ENCODE data around the gene TRMT61A.

TRMT61A gene

DNA sequence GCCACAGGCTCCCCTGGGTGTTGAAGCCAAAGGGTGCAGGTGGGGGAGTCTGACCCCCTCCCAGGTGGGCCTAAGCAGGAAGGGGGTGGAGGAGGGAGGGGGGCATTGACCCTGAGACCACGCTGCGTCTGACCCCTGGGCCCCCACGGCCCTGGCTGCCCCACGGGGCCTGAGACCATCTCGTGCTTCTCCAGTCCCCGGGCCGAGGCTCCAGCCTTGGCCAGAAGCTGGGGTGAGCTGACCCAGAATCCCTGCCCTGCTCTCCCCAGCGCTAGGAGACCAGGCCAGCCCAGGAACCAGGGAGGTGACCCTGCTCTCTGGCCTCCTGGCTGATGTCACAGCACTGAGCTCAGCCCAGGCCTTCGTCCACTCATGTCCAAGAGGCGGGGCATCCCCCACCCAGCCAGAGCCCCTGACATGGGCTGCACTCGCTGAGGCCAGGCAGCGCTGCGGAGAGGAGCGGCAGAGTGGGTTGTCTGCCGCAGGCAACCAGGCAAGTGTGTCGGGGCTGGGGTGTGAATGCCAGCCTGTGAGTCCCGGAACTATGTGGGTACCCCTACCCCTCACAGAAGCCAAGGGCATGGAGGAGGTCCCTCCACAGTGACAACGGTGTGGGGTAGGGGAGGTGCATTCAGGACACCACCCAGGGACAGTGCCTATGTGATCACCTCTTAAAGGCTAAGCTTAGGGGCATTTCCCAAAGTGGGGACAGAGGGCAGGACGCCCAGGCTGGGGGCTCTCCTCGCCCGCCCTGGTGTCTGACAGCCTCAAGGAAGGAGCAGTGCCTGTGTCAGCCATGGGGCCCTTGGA, 6.3 kb downstream of the TRMT61A start:
- no peak for DNase-seq (ENCODE audit: low spot score)

DNA sequence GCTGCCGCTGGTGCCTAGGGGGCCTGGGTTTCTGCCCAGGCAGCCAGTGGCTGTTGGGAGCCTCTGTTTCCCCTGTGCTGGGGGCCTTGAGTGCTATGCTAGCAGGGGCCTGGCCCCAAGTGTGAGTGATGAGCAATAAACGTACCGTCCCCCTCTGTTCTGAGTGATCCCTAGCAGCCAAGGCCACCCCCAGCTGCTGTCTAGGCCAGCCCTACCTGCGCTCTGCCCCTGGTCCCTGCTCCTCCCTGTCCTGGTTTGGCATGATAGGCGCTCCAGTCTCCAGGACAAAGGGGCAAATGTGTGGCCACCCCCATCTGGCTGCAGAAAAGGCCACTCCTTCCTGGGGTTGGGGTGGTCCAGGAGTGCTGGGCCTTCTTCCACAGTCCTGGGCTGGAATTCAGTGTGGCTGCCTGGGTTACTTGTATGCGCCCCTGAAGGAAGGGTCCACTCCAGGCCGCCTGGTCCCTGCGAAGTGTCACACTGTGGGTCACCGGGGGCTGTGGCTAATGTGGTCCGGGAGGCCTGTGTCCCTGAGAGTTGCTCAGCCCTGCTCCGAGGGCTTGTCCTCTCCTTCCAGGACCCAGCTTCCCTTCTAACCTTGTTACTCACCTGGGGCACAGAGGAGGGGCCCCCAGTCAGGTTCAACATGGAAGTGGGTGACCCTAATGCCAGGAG, 7.0 kb downstream of the TRMT61A start:
- no peak for DNase-seq (ENCODE audit: low spot score)

DNA sequence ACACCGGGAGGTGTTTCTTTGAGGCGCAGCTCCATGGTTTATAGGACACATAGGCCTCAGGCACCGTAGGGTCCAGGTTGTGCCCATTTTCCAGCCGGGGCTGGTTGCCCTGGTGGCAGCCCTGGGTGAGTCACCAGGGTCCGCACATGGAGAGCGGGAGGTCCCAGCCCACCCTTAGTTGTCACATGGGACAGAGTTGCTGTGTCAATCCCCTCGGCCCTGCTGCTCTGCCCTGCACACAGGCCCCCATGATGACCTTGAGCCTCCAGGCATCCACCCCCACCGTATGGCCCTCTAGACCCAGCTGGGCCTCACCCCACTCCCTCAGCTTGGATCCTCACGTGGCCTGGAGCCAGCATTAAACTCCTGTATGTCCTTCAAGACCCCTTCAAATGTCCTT, 7.7 kb downstream of the TRMT61A start:
- no peak for DNase-seq (ENCODE audit: low spot score)

DNA sequence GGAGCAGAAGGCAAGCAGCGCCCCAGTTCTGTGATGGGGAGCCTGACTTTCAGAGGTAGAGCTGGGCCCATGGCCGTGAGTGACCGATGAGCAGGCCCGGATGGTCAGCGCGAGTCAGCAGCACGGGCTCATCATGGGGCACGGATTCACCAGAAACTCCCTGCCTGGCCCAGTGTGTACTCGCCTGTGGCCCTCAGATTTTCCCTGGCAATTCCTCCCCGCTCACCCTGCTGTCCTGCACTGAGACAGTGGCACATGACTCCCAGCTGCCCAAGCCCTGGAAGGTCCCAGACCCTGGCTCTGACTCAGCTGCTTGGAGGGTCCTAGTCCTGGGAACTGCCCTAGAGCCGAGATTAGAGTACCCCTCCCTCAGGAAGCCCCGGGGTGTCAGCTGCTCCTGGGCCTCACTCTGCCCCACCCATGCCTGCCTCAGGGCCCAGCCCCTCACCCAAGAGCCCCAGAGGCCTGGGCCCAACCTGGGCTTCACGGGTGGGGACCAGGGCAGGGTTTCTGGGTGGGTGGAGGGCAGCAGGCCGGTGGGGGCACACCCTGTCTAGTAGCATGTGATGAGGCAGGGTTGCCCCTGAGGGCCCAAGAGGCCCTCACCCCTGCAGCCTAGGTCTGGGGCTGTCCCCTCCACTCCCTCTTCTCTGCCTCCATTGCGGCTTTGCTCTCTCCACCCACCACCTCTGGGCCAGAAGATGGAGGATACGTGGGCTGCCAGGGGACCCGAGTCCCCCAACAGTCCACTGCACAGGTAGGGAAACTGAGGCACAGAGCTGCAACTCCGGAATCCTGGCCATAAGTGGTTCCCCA, 8.4 kb downstream of the TRMT61A start:
- DNase-seq (ENCODE audit: low spot score): no peak

DNA sequence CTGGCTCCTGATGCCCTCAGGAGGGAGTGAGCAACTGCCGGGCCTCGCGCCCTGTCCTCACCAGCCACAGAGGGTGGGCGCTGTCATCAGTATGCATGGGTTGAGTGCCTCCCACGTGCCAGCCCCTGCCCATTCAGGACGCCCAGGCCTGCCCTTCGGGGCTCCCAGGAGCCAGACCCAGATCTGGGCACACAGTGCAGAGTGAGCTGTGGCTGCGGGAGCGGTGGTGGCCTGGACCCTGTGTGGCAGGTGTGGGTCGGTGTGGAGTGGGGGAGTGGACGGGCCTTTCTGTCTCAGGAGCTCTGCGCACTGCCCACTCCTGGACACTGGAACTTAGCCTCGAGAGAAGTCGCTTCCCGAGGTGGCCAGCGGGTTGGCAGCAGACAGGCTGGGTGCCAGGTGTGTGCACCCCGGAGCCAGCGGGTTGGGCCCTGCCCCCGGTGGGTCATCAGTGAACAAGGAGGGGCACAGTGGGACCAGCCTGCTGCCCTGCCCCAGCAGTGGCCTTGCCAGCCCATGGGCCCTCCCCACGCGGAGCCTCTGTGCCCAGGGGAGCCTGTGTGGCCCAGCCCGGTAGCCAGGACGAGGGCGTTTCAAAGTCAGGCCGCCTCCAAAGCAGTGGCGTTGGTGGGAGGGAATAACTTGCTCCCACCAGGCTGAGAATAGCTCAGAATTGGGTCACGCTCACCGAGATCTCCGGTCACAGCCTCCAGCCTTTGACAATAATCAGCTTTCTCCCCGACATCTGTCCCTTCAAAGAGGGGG, 9.5 kb downstream of the TRMT61A start:
- no peak for DNase-seq (ENCODE audit: low spot score)

GRCh38 chr14:103539056-103539825, 10.2 kb downstream of the TRMT61A start:
- no peak for DNase-seq (ENCODE audit: low spot score)

DNA sequence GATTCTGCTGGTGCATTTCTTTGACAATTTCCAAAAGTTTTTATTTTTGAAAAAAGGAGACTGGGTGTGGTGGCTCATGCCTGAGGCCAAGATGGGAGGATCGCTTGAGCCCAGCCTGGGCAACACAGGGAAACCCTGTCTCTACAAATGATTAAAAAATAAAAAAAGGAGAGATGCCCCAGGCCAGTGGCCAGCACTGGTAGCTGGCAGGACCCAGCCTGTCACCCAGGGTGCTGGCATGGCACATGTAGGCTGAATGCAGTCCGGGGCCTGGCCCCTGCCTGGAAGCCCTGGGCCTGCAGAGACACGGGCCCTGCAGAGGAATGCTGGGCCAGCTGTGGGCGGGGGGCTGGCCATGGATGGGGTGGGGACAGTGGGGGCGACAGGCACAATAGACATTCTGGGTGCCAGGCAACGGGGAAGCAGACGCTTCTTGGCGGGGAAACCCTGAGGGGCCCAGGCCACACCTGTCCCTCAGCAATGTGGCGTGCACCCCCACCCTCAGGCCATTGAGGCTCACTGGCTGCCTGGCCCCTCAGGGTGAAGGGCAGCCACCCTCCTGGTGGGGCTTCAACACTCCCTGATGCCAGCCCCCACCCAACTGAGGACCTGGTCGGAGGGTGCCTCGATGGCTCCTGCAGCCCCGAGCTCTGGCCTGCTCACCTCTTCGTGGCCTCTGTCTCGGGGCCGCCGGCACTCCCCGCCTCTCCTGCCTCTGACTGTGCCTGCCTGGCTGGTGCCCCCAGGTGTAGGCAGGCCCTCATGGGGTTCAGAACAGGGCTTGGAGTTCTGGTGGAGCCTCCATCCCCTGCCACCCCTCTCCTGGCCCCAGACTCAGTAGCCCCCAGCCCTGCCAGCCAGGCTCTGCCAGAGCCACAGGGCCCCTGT, 12.1 kb downstream of the TRMT61A start:
- no peak for DNase-seq (ENCODE audit: low spot score)

DNA sequence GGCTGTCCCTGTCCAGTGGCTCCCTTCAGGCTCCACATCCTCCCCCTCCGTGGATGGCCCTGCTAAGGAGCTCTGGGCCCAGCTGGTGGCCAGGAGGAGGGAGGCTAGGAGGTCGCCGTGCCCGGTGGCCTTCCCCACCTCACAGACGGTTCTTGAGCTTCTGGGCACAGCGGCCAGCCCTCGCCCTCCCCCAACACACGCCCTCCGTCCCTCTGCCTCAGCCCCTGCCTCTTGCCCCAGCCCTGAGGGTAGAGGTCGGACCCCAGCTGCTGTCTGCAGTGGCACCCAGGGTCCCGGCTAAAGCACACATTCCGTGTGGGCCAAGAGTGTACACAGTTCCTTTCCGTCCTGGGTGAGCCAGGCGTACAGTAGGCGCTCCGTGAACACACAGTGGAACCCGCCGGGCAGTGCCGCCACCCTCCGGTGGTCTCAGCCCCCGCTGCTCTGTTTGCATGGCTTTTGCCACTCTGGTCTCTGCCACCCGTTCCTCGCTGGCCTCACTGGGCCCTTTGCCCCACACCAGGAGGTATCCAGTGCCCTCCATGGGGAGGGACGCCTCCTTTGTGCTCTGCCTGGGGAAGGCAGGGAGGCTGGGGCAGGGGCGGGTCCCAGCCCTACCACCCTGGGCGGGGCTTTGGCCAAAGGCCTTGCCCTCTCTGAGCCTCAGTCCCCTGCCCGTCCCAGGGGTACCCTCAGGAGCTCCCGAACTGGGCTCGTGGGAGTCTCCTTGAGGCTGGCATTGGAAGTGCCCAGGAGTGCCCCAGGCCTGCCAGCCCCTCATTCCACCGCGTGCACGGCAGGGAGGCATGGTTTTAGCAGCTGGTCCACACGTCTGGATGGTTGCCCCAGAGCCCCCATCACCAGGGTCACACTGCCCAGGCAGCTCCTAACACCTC, 13.0 kb downstream of the TRMT61A start:
- no peak for DNase-seq (ENCODE audit: low spot score)

- peak; percentile 97 for DNase-seq (ENCODE audit: low spot score)
Observed at GRCh38 chr14:103542605-103543088, 13.7 kb downstream of the TRMT61A start.

GRCh38 chr14:103543140-103543539, 14.1 kb downstream of the TRMT61A start:
- DNase-seq (ENCODE audit: low spot score): no peak

- DNase-seq (ENCODE audit: low spot score): no peak
Observed at GRCh38 chr14:103543721-103544387, 14.9 kb downstream of the TRMT61A start.

DNA sequence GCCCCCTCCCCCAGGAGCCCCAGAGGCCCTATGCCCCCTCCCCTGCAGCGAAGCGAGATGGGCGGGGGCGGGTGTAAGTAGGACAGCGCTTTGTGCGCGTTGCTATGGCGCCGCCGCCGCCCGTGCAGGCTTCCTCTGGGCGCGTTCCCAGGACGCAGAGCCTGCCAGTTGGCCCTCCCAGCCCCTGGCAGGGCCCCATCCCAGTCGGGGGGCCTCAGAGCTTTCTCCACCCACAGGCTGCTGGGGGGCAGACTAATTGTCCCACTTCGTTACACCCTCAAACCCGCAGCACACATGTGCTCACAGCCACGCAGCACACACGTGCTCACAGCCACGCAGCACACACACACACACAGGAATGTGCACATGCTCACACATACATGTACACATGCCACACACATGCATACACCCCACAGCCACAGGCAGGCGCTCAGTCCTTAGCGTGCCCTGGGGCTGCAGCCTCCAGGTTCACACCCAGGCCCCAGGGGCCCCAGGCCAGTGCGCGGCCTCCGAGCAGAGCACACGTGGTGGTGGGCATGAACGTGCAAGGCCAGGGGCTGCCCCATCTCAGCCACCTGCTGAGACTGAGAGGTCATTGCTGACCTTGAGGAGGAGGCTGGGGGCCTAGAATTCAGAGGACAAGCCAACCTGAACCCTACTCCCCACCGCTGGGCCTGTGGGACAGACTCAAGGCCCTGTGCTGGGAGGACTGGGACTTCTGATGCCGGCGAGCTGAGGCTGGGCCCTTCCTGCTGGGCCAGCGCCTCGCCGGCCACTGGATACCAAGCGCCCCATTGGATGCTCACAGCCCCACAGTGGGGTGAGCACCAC, 15.6 kb downstream of the TRMT61A start:
- peak; percentile 89 for DNase-seq (ENCODE audit: low spot score)

DNA sequence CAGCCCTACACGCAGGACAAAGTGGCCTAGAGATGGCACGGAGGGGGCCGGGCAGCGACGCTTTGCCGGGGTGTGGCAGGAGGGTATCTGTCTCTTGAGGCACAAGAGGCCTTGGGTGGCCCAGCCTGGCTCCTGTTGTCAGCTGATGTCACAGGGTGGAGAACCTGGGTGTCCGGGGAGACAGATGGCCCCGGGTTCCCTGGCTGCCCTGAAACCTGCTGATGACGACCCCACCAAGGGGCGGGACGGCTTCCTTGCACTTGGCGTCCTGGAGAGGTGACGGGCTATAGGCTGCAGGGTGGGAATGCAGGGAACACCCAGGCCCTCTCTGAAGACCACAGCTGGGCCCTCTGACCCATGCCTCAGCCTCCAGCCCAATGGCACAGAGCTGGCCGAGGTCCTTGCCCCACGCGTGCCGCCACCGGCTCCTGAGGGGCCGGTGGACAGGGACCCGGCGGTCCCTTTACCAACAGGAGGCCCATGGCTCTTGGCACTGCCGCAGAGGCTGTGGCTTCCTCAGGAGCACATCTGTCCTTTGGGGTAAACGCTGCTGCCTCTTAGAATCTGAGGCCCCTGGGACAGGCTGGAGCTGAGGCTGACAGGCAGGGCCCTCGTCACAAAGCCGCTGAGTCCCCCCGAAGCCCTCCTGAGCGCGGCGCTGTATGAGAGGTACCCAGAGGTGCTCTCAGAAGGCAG, 16.4 kb downstream of the TRMT61A start:
- DNase-seq (ENCODE audit: low spot score): no peak

DNA sequence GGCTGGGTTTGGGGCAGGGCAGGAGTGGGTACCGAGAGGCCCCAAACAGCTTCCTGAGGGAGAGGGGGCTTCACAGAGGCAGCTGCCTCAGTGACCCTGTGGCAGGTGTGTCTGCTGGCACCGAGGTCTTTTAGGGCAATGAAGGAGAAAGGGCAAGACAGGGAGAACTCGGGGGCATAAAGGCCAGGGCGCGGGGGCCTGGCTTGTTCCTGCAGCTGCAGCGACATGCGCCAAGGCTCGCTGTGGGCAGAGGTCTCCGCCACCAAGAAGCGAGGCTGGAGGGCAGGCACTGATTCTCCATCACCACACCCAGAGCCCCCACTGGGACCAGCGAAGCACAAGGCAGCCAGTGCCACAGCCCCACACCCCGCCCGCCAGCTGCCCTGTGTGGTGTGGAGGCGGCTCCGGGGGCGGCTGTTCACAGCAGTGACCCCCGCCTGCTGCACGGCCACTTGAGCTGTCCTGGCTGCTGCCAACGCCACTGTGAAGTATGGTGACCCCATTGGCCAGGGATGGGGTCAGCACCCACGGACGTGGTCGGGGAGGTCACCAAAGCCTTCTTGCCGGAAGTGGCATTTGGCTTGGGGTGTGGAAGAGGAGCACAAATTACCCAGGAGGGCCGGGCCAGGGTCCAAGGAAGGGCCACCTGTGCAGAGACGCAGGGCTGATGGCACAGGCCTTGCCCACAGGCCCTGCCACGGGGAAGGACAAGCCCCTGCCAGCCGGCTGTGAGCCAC, 17.1 kb downstream of the TRMT61A start:
- no peak for DNase-seq (ENCODE audit: low spot score)

- DNase-seq (ENCODE audit: low spot score): peak; percentile 65
Observed at GRCh38 chr14:103546652-103547454, 17.9 kb downstream of the TRMT61A start.

Data from putamen (tissue), 1 donor.